IMR-90 (cell line): Measurements from ENCODE around the gene UBN2. TPM values are rescaled to one million over a fixed set of nuclear protein-coding genes. Genes with fewer than 3 reads are reported as not detected.
A peak's percentile ranks its signal among the peaks of the same experiment; 100 is the strongest.

Experiments
- ATAC-seq: fragments of 200-7000 bp; cut with Tn5 transposase; 2 replicates; pipeline ENCODE4 v1.9.1; 2020; ENCODE audit warnings: low read depth, mild to moderate bottlenecking, moderate library complexity
- BruUV-seq: library from RNA; stranded (reverse); fragments of 400-500 nt; replicated peaks from 2 replicates; lab custom pipeline; 2021; lab: Mats Ljungman, UMichigan
- CTCF ChIA-PET: fragments of 300-600 bp; formaldehyde crosslinking; extraction: SDS; loops from one replicate; lab custom pipeline; 2021; ENCODE audit warnings: antibody characterized with exemption; lab: Yijun Ruan, JAX
- POLR2A ChIA-PET: fragments of 300-600 bp; sonication (Branson Sonifier 250); formaldehyde crosslinking; loops from one replicate; lab custom pipeline; 2022; ENCODE audit warnings: antibody characterized with exemption; ENCODE audit not compliant: unreplicated experiment; lab: Charles Lee
- DNase-seq: peaks from one replicate; pipeline ENCODE4 v3.0.0; 2013
- H2AFZ ChIP-seq: replicated peaks from 2 replicates; pipeline ENCODE3; 2013; ENCODE audit warnings: low read length, mild to moderate bottlenecking; ENCODE audit not compliant: poor library complexity
- H2AK5ac ChIP-seq: 2 replicates; pipeline ENCODE4 v1.6.1; 2013; ENCODE audit warnings: low read depth, low read length, inconsistent platforms
- H2AK9ac ChIP-seq: replicated peaks from 2 replicates; pipeline ENCODE3; 2013; ENCODE audit warnings: mild to moderate bottlenecking, low read depth, low read length, moderate library complexity; ENCODE audit not compliant: poor library complexity
- H2BK120ac ChIP-seq: 2 replicates; pipeline ENCODE4 v1.6.1; 2013; ENCODE audit warnings: low read depth, low read length, inconsistent platforms
- H2BK15ac ChIP-seq: 3 replicates; pipeline ENCODE4 v1.6.1; 2013; ENCODE audit warnings: low read depth, low read length, inconsistent platforms
- H2BK20ac ChIP-seq: 2 replicates; pipeline ENCODE4 v1.6.1; 2013; ENCODE audit warnings: low read depth, mild to moderate bottlenecking, inconsistent platforms, low read length, moderate library complexity
- H2BK5ac ChIP-seq: 2 replicates; pipeline ENCODE4 v1.6.1; 2013; ENCODE audit warnings: mild to moderate bottlenecking, low read depth, low read length, inconsistent platforms; ENCODE audit not compliant: poor library complexity, severe bottlenecking
- H3K14ac ChIP-seq: replicated peaks from 2 replicates; pipeline ENCODE4 v1.6.1; 2013; ENCODE audit warnings: low read depth, low read length, inconsistent platforms
- H3K18ac ChIP-seq: 2 replicates; pipeline ENCODE4 v1.6.1; 2013; ENCODE audit warnings: low read depth, low read length, control low read depth
- H3K23ac ChIP-seq: 2 replicates; pipeline ENCODE4 v1.6.1; 2013; ENCODE audit warnings: low read depth, low read length, inconsistent platforms
- H3K27ac ChIP-seq: 2 replicates; pipeline ENCODE4 v1.5.1; 2013; ENCODE audit warnings: mild to moderate bottlenecking, control low read depth, low read length; ENCODE audit not compliant: insufficient read depth
- H3K27me3 ChIP-seq: 2 replicates; pipeline ENCODE4 v1.6.1; 2013; ENCODE audit warnings: low read length; ENCODE audit not compliant: control insufficient read depth, insufficient read depth
- H3K36me3 ChIP-seq: 2 replicates; pipeline ENCODE4 v1.6.1; 2013; ENCODE audit warnings: low read length, mixed read lengths; ENCODE audit not compliant: control insufficient read depth, insufficient read depth
- H3K4ac ChIP-seq: 2 replicates; pipeline ENCODE4 v1.6.1; 2013; ENCODE audit warnings: low read depth, low read length, inconsistent platforms
- H3K4me1 ChIP-seq: 2 replicates; pipeline ENCODE4 v1.6.1; 2013; ENCODE audit warnings: low read length, mixed read lengths; ENCODE audit not compliant: control insufficient read depth, insufficient read depth
- H3K4me2 ChIP-seq: 2 replicates; pipeline ENCODE4 v1.6.1; 2013; ENCODE audit warnings: low read depth, mild to moderate bottlenecking, control low read depth, low read length, moderate library complexity
- H3K4me3 ChIP-seq: 2 replicates; pipeline ENCODE4 v1.5.1; 2013; ENCODE audit warnings: low read depth, mild to moderate bottlenecking, control low read depth, low read length, moderate library complexity; ENCODE audit not compliant: insufficient read depth
- H3K56ac ChIP-seq: 2 replicates; pipeline ENCODE4 v1.6.1; 2013; ENCODE audit warnings: low read length, inconsistent platforms; ENCODE audit not compliant: insufficient read depth; ENCODE audit errors: extremely low read depth
- H3K79me1 ChIP-seq, 2 experiments: 2 replicates each; pipeline ENCODE4 v1.6.1; 2013; ENCODE audit warnings: low read length in 2 of 2, inconsistent platforms in 1 of 2, low read depth in 1 of 2
- H3K9ac ChIP-seq: 2 replicates; pipeline ENCODE4 v1.6.1; 2013; ENCODE audit warnings: low read depth, low read length, control low read depth
- H3K9me1 ChIP-seq: 2 replicates; pipeline ENCODE4 v1.6.1; 2013; ENCODE audit warnings: low read length, inconsistent platforms; ENCODE audit not compliant: insufficient read depth
- H3K9me3 ChIP-seq: 2 replicates; pipeline ENCODE4 v1.6.1; 2013; ENCODE audit warnings: low read length; ENCODE audit not compliant: control insufficient read depth, insufficient read depth
- H4K20me1 ChIP-seq: 2 replicates; pipeline ENCODE4 v1.6.1; 2013; ENCODE audit warnings: low read length, inconsistent platforms; ENCODE audit not compliant: insufficient read depth
- H4K5ac ChIP-seq: 2 replicates; pipeline ENCODE4 v1.6.1; 2013; ENCODE audit warnings: mild to moderate bottlenecking, low read depth, low read length, control low read depth
- H4K8ac ChIP-seq, 2 experiments: 2 replicates each; pipeline ENCODE4 v1.6.1; 2013; ENCODE audit warnings: low read depth in 2 of 2, low read length in 2 of 2, control low read depth in 1 of 2, inconsistent platforms in 1 of 2
- H4K91ac ChIP-seq: 2 replicates; pipeline ENCODE4 v1.6.1; 2013; ENCODE audit warnings: low read depth, low read length, inconsistent platforms; ENCODE audit not compliant: insufficient read depth
- MAFK ChIP-seq: IDR thresholded peaks from 2 replicates; pipeline ENCODE4 v1.6.1; 2012; ENCODE audit warnings: low read depth, low read length, improper control_type of control experiment
- MAZ ChIP-seq: IDR thresholded peaks from 2 replicates; pipeline ENCODE4 v1.6.1; 2012; ENCODE audit warnings: low read depth, mild to moderate bottlenecking, low read length, improper control_type of control experiment, moderate library complexity, borderline replicate concordance
- NFE2L2 ChIP-seq: fragments of 150-350 bp; IDR thresholded peaks from 2 replicates; pipeline ENCODE4 v1.6.1; 2016; ENCODE audit warnings: low read depth, mild to moderate bottlenecking, low read length
- WGBS, 2 experiments: methylation state at CpG; one replicate each; pipeline versions ENCODE4 v1.1.5 to v1.1.7; 2013; ENCODE audit warnings: missing lambda C conversion rate in 2 of 2; ENCODE audit not compliant: insufficient read length in 1 of 2; ENCODE audit errors: extremely low coverage in 2 of 2; 5-methylcytosine and 5-hydroxymethylcytosine counted together
- dilution Hi-C: fragments of 300-500 bp; cut with HindIII; formaldehyde crosslinking; loops from one replicate; pipeline ENCODE4 v1.14.3; 2018; ENCODE audit warnings: low sequenced_read_pairs; ENCODE audit not compliant: unreplicated experiment
- in situ Hi-C: fragments of 300-500 bp; cut with MboI; formaldehyde crosslinking; loops from 3 replicates; pipeline ENCODE4 v1.14.3; 2019; ENCODE audit warnings: low sequenced_read_pairs, inconsistent platforms, mixed read lengths
- intact Hi-C: fragments of 100-400 bp; cut with micrococcal nuclease; formaldehyde crosslinking; loops from 2 replicates; pipeline ENCODE4 v1.10.0; 2022
- polyA plus RNA-seq, 3 experiments: library from polyadenylated mRNA; depleted of rRNA; stranded (reverse); fragments of >200 nt; gene quantifications; 2 replicates each; pipeline ENCODE4 v1.2.3, GENCODE V29; 2012; ENCODE audit warnings: low replicate concordance in 1 of 3
- total RNA-seq: library from RNA; depleted of rRNA; stranded (reverse); fragments of >200 nt; gene quantifications from 2 replicates; pipeline ENCODE4 v1.2.3, GENCODE V29; 2012

UBN2 gene
- total and polyA plus RNA-seq, 2 of the 4 experiments (the other 2 are of a cell fraction) = 1.6 to 2.3 TPM

- TF ChIP-seq NFE2L2 = peak; percentile 42
Measured at GRCh38 chr7:139340037-139340807, 109.2 kb downstream of the UBN2 start (continued).

DNA sequence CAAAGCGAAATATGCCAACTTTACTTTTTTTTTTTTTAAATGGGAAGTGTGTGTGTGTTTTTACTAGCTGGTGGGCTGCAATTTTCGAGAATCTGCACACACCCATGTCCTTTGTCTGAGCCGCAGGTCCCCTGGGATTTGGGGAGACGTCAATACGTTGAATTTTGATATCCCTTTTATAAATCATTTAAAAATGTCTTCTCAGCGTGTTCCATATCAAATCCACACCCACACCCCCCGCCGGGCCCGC, 109.7 kb downstream of the UBN2 start:
- H2BK120ac ChIP-seq = peak overlapping the region; percentile 78; the same call in 1 of the 2 replicates
- H3K4me2 ChIP-seq = peak overlapping the region; percentile 48
- ChIA-PET POLR2A (no interaction called here), CTCF (no interaction called here)
- H3K27ac ChIP-seq = peak overlapping the region; percentile 91
- no peak for DNase-seq
- H3K18ac ChIP-seq = peak overlapping the region; percentile 8
- no peaks in the 10 kb centered on the region for H3K27me3 ChIP-seq
- peak overlapping the region; percentile 60 for H2AK5ac ChIP-seq
- peak; percentile 11 for ATAC-seq
- H2BK15ac ChIP-seq = peak overlapping the region; percentile 13; the same call in 1 of the 3 replicates
- H3K4me1 ChIP-seq = no peaks in the 10 kb centered on the region; the same call in 1 of the 2 replicates
- no peaks in the 10 kb centered on the region; the same call in 1 of the 2 replicates for H4K20me1 ChIP-seq
- no peaks in the 10 kb centered on the region for H3K9me1 ChIP-seq
- H4K91ac ChIP-seq = peak overlapping the region; percentile 51
- H4K5ac ChIP-seq = peak overlapping the region; percentile 51
- BruUV-seq = TSS peak; percentile 57
- peak overlapping the region; percentile 88 for H3K9ac ChIP-seq
- TF ChIP-seq MAFK (peak; percentile 51; the same call in 1 of the 2 replicates), MAZ (no peak)
- peak overlapping the region; percentile 96 for H3K56ac ChIP-seq
- peak overlapping the region; percentile 91 for H3K14ac ChIP-seq
- H3K79me1 ChIP-seq = peaks cover 7 to 19% of the 10 kb centered on the region in 2 experiments
- H3K9me3 ChIP-seq = no peaks in the 10 kb centered on the region
- peak overlapping the region; percentile 91 for H3K4ac ChIP-seq
- peak overlapping the region; percentile 2 to 97 for H4K8ac ChIP-seq
- in situ Hi-C loops = no loop called here
- peak overlapping the region; percentile 88 for H2BK5ac ChIP-seq
- peaks cover 2% of the 10 kb centered on the region; the same call in 1 of the 2 replicates for H3K36me3 ChIP-seq
- H3K23ac ChIP-seq = peak overlapping the region; percentile 94
- intact Hi-C loops = loop anchor here (5.0 kb wide), 1 partner anchor 662 kb away; no protein-coding TSS in a partner anchor
- WGBS, 2 experiments = no CpG with 5 or more reads among the region's 9 CpGs
- peak overlapping the region; percentile 99 for H2AFZ ChIP-seq
- peak overlapping the region; percentile 64 for H3K4me3 ChIP-seq
- no peak overlapping the region for H2BK20ac ChIP-seq
- dilution Hi-C loops = no loop called here
- H2AK9ac ChIP-seq = peak overlapping the region; percentile 98
